Heart left ventricle (tissue), 16 donors: ENCODE data around the gene NKX2-1. TPM values are rescaled to one million over a fixed set of nuclear protein-coding genes. Genes with fewer than 3 reads are reported as not detected.

Experiments
- ATAC-seq, 4 donors: fragments of 200-7000 bp; cut with Tn5 transposase; one replicate each; pipeline ENCODE4 v1.9.1; 2020 to 2022; ENCODE audit warnings: moderate library complexity in 4 of 4, mild to moderate bottlenecking in 3 of 4, moderate number of reproducible peaks in 1 of 4
- DNase-seq, 5 donors: peaks; one replicate each; pipeline ENCODE4 v3.0.0-alpha.2; 2020
- H3K27ac ChIP-seq, 12 donors: fragments of 200-600 bp; sonication (generic) in 4 of 12; one replicate each; pipeline versions ENCODE4 v1.5.0 to v1.8.0; 2016 to 2022; ENCODE audit warnings: mild to moderate bottlenecking in 2 of 12
- H3K27me3 ChIP-seq, 9 donors: fragments of 200-600 bp; sonication (generic) in 2 of 9; one replicate each; pipeline versions ENCODE4 v1.5.1 to v1.8.0; 2016 to 2022; ENCODE audit warnings: mild to moderate bottlenecking in 3 of 9
- H3K36me3 ChIP-seq, 9 donors: fragments of 200-600 bp; sonication (generic) in 2 of 9; one replicate each; pipeline versions ENCODE4 v1.5.0 to v1.8.0; 2018 to 2022; ENCODE audit warnings: mild to moderate bottlenecking in 2 of 9
- H3K4me1 ChIP-seq, 12 donors: fragments of 200-600 bp; sonication (generic) in 4 of 12; one replicate each; pipeline versions ENCODE4 v1.5.0 to v1.8.0; 2016 to 2022; ENCODE audit warnings: mild to moderate bottlenecking in 3 of 12
- H3K4me3 ChIP-seq, 12 donors: fragments of 200-600 bp; sonication (generic) in 4 of 12; one replicate each; pipeline versions ENCODE4 v1.5.0 to v1.8.0; 2017 to 2022; ENCODE audit warnings: mild to moderate bottlenecking in 9 of 12, moderate library complexity in 4 of 12
- H3K9me3 ChIP-seq, 12 donors: fragments of 200-600 bp; sonication (generic) in 4 of 12; one replicate each; pipeline versions ENCODE4 v1.5.0 to v1.8.0; 2016 to 2022; ENCODE audit warnings: mild to moderate bottlenecking in 1 of 12
- POLR2A ChIP-seq, 2 donors: fragments of 450-650 bp; IDR thresholded peaks; one replicate each; pipeline ENCODE4 v1.6.1; 2017; ENCODE audit warnings: antibody characterized with exemption in 2 of 2, mild to moderate bottlenecking in 2 of 2, moderate library complexity in 2 of 2
- WGBS, 4 donors: extraction: QIAGEN DNeasy Blood & Tissue Kit in 2 of 4; methylation state at CpG; one replicate each; pipeline versions ENCODE4 v1.1.5 to v1.1.7; 2013 to 2018; 5-methylcytosine and 5-hydroxymethylcytosine counted together
- intact Hi-C, 10 donors: fragments of 100-400 bp; cut with DNase I; formaldehyde crosslinking; loops; one replicate each; pipeline versions ENCODE4 v1.11.1 to v1.14.2; 2022
- polyA plus RNA-seq, 2 donors: library from polyadenylated mRNA; stranded (reverse); fragments of 200-250 nt; gene quantifications; one replicate each; pipeline ENCODE4 v1.2.3, GENCODE V29; 2013
- total RNA-seq, 9 donors: library from RNA; depleted of rRNA in 2 of 9; stranded (reverse); fragments of >200 nt in 2 of 9; fragmentation: NEBNext Ultra II Directional in 3 of 9; extraction: Animal tissue kit (Norgen Biotek cat#: 25700) in 3 of 9; gene quantifications; one replicate each; pipeline versions ENCODE4 v1.1.0 to v1.2.4, GENCODE V29; 2016 to 2023
- TF ChIP-seq, protein P1 (sequence below), 12 donors: fragments of 200-600 bp; sonication (generic) in 4 of 12; IDR thresholded peaks; one replicate each; pipeline versions ENCODE4 v1.5.0 to v1.8.0; 2018 to 2022; ENCODE audit warnings: antibody characterized with exemption in 12 of 12, mild to moderate bottlenecking in 5 of 12
- donor health status: ischemic (EF 13 %, LVEDD 7.1; RV severe dilation, severe dysfunction).
- donor health status: healthy with polysubstance abuse.
- donor health status: DM: no; HTN: yes; CAD: no.
- donor health status: DM: no; HTN: no; CAD: no.
- donor health status: ischemic (EF 25% LVEDD 6.9; RV normal size, moderate dysfunction).
- donor health status: ischemic (EF 25% LVEDD 5.7; RV mildly dilated, moderate dysfunction).
- donor health status: healthy.
- donor health status: DM: yes; HTN: yes; CAD: no.
- donor health status: ischemic (EF 35%, LVEDD 5.7; RV mildly dilated, moderate dysfunction).
- donor health status: nonischemic (EF 11% LVEDD 7.7; RV severe dilation, severe dysfunction).
- donor health status: DM: yes; HTN: yes; CAD: no.
- donor health status: PGD.
- donor health status: ischemic (EF 29% LVEDD 5.4; RV normal size, mild dysfunction).
- donor health status: nonischemic (EF 23%, LVEDD 6.1; RV moderate dilation, normal function).

The NKX2-1 gene
- total and polyA plus RNA-seq, 11 donors, result not detected

DNA sequence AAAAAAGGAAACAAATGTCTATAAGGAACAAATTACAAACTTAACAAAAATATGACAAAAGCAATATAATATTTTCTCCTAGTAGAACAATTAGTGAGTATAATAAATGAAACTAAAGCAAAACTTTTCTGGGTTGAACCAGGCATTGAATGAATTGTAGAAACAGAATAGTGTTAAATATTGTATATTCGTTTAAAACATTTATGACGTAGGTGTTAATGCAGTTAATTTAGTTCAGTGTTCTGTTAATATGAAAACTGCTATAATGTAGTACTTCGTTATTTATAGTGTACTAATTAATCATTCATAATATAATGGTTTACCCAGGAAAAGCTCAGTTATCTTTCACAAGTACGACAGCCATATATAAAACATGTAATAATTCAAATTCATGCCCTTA is 23.7 kb downstream of the NKX2-1 start:
- 51 to 76% (median 73%) methylated on average over 4 of the region's 4 CpGs for WGBS, 4 donors

DNA sequence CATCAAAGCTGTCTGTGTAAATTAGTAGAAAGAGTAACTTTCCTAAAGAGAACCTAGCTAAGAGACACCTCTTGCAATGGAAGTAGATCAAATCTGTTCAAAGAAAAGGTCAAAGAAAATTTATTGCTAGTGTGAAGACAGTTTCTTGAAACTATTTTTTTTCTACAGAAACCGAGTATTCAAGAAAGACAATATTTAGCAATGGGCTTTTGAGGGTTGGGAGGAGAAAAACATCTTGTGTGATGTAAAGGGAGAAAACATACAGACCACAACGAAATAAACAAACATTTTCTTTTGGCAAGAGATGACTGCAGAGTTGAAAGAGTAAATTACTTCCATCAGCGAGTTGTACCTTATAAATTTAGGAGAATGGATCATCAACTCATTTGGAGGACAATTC is 24.4 kb downstream of the NKX2-1 start:
- H3K27ac ChIP-seq, result no peak overlapping the region
- WGBS, 4 donors, result 6 to 9% (median 8%) methylated on average over 3 of the region's 3 CpGs
- no peaks in the 10 kb centered on the region for H3K9me3 ChIP-seq
- no peak overlapping the region for H3K4me3 ChIP-seq
- intact Hi-C loops, result no loop called here
- DNase-seq, result no peak
- peaks cover 0 to 98% (median 43%) of the 10 kb centered on the region in 9 donors for H3K27me3 ChIP-seq
- H3K4me1 ChIP-seq, result no peaks in the 10 kb centered on the region
- no peak for TF ChIP-seq POLR2A (IDR thresholded peaks at IDR 0.05)
- TF ChIP-seq, protein P1, sequence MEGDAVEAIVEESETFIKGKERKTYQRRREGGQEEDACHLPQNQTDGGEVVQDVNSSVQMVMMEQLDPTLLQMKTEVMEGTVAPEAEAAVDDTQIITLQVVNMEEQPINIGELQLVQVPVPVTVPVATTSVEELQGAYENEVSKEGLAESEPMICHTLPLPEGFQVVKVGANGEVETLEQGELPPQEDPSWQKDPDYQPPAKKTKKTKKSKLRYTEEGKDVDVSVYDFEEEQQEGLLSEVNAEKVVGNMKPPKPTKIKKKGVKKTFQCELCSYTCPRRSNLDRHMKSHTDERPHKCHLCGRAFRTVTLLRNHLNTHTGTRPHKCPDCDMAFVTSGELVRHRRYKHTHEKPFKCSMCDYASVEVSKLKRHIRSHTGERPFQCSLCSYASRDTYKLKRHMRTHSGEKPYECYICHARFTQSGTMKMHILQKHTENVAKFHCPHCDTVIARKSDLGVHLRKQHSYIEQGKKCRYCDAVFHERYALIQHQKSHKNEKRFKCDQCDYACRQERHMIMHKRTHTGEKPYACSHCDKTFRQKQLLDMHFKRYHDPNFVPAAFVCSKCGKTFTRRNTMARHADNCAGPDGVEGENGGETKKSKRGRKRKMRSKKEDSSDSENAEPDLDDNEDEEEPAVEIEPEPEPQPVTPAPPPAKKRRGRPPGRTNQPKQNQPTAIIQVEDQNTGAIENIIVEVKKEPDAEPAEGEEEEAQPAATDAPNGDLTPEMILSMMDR (IDR thresholded peaks at IDR 0.05), result no peak
- no peaks in the 10 kb centered on the region for H3K36me3 ChIP-seq
- ATAC-seq, result no peak

More for the DNA sequence above, 23.7 kb downstream of the NKX2-1 start:
- DNase-seq, result no peak
- Histone ChIP-seq H3K27me3 (peaks cover 0 to 98% (median 45%) of the 10 kb centered on the region in 9 donors), H3K4me1 (no peaks in the 10 kb centered on the region), H3K27ac (no peak overlapping the region), H3K9me3 (no peaks in the 10 kb centered on the region), H3K36me3 (no peaks in the 10 kb centered on the region), H3K4me3 (no peak overlapping the region)
- ATAC-seq, result no peak
- no peak for TF ChIP-seq POLR2A (IDR thresholded peaks at IDR 0.05)
- TF ChIP-seq, protein P1 (IDR thresholded peaks at IDR 0.05), result no peak
- intact Hi-C loops, result no loop called here

DNA sequence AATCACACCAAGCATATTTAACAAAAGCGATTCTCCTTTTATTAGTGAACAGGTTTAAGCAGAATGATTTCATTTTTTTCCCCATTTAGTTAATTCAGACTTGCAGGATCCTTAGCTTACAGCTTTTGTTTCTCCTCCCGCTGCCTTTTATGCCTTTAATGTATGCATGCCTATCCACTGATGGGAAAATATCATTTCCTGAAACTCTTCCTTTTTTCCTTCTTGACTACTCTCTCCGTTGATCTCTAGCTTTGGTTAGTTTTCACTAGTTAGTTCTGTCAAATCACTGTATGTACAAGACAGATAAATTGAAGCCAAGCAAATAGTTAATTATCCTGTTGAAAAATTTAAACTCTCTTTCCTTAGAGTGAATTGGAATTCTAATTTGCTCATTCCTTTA is 26.3 kb downstream of the NKX2-1 start:
- no peaks in the 10 kb centered on the region for H3K36me3 ChIP-seq
- no peak for TF ChIP-seq POLR2A (IDR thresholded peaks at IDR 0.05)
- TF ChIP-seq, protein P1 (IDR thresholded peaks at IDR 0.05), result no peak
- peaks cover 0 to 96% (median 40%) of the 10 kb centered on the region in 9 donors for H3K27me3 ChIP-seq
- ATAC-seq (no peak), DNase-seq (no peak)
- no peak overlapping the region for H3K27ac ChIP-seq
- intact Hi-C loops, result no loop called here
- WGBS, 4 donors, result 18 to 26% (median 23%) methylated on average over 3 of the region's 3 CpGs
- no peak overlapping the region for H3K4me3 ChIP-seq
- H3K9me3 ChIP-seq, result no peaks in the 10 kb centered on the region
- H3K4me1 ChIP-seq, result no peaks in the 10 kb centered on the region

DNA sequence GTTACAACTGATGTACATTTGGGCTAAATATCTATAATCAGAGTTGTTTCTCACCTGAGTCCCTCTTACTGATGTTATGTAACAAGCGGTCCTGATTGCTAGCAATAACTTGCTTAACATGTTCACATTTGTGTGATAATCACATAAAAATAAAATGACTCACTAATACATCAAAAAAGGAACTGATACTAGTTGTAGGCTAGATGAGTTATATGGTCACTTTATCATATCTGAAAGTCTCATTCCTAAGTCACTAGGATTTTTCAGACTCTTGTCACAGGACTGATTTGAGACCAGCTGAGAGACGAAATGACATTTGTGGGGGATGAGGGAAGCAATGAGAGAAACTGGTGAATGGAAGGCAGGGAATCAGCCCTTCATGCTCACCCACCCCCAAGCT is 34.3 kb downstream of the NKX2-1 start:
- WGBS, 4 donors, result 63 to 67% (median 66%) methylated on average over 2 of the region's 2 CpGs
- TF ChIP-seq, protein P1 (IDR thresholded peaks at IDR 0.05), result no peak
- TF ChIP-seq POLR2A (IDR thresholded peaks at IDR 0.05), result no peak
- Histone ChIP-seq H3K4me1 (no peaks in the 10 kb centered on the region), H3K27ac (no peak overlapping the region), H3K36me3 (no peaks in the 10 kb centered on the region), H3K27me3 (peaks cover 0 to 76% (median 3%) of the 10 kb centered on the region in 9 donors), H3K4me3 (no peak overlapping the region), H3K9me3 (no peaks in the 10 kb centered on the region)
- intact Hi-C loops, result no loop called here
- DNase-seq (no peak), ATAC-seq (no peak)
